Medulla oblongata (tissue), 1 donor: ENCODE measurements around the gene PCGF3.
"Not testable (repeated sequence)": the region's sequence is repeated elsewhere in the genome, so short reads cannot be mapped to it uniquely, and the experiment has no call there.

Experiments
- DNase-seq: peaks from one replicate; pipeline ENCODE4 v3.0.0-alpha.2; 2015; ENCODE audit errors: extremely low spot score

Gene PCGF3

GRCh38 chr4:763922-764321 is 58.3 kb downstream of the PCGF3 start:
- no peak for DNase-seq

DNA sequence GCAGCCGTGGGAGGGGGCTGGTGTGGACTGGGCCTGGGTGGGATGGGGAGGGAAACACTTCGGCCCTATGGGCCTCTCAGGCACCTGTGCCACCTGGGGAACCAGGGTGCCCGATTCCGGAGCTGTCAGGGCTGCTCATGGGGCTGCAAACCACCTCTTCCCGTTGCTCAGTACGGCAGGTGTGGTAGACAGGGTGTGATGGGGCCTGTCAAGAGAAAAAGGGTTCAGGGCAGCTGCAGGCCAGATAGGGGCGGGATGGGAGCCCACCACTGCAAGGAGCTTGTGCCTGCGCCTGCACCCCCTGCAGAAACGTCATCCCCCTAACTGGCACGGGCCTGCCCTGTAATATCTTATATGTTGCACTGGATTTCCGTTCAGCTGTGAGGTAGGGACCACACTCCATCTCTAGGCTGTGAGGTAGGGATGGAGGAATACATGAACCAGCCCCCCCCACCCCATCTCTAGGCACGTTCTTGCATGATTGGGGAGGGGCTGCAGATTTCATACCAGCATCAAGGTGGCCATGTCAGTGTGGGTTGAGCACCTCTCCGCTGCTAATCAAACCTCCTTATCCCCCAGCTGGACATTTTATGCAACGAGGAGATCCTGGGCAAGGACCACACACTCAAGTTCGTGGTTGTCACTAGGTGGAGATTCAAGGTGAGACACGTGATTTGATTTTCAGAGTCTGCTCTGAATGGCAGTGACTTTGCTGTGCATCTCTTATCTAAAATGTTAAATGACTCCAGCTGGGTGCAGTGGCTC is 59.0 kb downstream of the PCGF3 start:
- no peak for DNase-seq

GRCh38 chr4:766152-766515 is 60.5 kb downstream of the PCGF3 start:
- DNase-seq = no peak

GRCh38 chr4:766559-767283 is 61.1 kb downstream of the PCGF3 start:
- no peak for DNase-seq

DNA sequence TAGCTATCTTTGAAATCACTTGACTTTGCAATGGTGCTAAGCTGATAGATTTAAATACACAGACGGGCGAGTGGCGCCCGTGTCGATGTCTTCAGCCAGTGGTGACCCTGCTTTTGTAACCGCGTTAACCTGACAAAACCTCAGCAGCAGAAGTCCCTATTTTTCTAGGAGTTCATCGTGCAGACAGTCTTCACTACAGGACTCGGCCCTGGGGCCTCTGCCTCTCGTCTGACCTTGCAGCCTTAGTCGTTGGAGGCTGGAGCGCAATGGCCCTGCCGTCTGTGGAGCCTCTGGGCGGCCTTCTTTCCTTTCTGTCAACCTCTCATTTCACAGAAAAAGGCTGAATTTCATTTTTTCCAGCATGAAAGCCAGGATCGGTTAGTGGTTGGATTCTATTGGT is 62.4 kb downstream of the PCGF3 start:
- no peak for DNase-seq

GRCh38 chr4:768995-769394 is 63.4 kb downstream of the PCGF3 start:
- peak; percentile 45 for DNase-seq

- no peak for DNase-seq
These were observed 63.9 kb downstream of the PCGF3 start for GRCh38 chr4:769511-769910.

DNA sequence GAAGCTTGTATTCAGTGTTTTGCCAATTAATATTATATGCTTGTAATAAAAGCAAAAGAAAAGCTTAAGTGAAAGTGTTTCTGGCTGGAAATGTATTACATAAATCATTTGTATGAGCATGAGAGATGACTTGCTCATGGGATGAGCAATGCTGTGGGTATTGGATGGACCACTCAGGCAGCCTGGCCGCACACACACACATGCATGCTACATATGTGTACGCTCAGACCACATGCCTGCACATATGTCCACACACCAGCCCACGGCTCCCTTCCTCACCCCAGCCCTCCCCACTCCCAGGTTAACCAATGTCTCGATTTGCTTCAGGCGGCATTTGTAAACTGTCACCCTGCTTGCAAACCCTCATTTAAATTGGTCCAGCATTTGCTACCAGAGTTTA is 64.4 kb downstream of the PCGF3 start:
- no peak for DNase-seq

DNA sequence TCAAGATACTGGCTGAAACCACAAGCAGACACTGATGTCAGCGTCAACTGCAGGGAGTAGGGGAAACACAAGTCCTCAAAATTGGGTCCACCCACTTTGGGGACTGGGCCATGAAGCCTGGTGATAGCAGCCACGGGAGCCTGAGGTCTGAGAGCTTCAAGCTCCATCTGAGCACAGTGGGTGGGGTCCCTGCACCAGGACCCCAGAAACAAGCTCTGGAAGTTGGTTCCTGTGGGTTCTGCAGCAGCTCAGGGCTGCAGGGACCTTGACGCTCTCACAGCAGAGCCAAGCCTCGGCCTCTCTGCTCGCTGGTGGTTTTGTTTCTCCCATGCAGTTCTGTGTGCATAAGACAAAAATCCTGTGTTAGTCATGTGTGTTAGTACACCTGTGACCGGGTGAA is 65.8 kb downstream of the PCGF3 start:
- DNase-seq = no peak

- no peak for DNase-seq
These were observed 66.5 kb downstream of the PCGF3 start for GRCh38 chr4:772118-772517.

- DNase-seq = no peak
These were observed 67.1 kb downstream of the PCGF3 start for GRCh38 chr4:772776-773175.

DNA sequence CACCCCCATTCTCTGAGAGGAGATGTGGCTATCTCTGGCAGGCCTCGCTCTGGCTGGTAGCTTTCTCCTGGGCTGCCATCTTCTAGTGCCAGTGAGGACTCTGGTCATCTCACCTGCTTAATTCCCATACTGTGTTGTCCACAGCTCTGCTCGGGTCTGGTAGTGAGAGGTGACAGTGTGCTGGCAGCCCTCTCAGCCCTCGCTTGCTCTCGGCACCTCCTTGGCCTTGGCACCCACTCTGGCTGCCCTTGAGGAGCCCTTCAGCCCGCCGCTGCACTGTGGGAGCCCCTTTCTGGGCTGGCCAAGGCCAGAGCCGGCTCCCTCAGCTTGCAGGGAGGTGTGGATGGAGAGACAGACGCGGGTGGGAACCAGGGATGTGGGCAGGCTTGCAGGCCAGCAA is 67.6 kb downstream of the PCGF3 start:
- DNase-seq = no peak

DNA sequence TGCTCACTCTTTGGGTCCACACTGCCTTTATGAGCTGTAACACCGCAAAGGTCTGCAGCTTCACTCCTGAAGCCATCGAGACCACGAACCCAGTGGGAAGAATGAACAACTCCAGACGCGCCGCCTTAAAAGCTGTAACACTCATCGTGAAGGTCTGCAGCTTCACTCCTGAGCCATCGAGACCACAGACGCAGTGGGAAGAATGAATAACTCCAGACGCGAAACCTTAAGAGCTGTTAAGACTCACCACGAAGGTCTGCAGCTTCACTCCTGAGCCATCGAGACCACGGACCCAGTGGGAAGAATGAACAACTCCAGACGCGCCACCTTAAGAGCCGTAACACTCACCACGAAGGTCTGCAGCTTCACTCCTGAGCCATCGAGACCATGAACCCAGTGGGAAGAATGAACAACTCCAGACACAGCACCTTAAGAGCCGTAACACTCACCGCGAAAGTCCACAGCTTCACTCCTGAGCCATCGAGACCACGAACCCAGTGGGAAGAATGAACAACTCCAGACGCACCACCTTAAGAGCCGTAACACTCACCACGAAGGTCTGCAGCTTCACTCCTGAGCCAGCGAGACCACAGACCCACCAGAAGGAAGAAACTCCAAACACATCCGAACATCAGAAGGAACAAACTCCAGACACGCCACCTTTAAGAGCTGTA is 68.9 kb downstream of the PCGF3 start:
- DNase-seq = not testable (repeated sequence)

GRCh38 chr4:775485-775884 is 69.9 kb downstream of the PCGF3 start:
- DNase-seq = not testable (repeated sequence)

GRCh38 chr4:776743-777441 is 71.3 kb downstream of the PCGF3 start:
- no peak for DNase-seq

DNA sequence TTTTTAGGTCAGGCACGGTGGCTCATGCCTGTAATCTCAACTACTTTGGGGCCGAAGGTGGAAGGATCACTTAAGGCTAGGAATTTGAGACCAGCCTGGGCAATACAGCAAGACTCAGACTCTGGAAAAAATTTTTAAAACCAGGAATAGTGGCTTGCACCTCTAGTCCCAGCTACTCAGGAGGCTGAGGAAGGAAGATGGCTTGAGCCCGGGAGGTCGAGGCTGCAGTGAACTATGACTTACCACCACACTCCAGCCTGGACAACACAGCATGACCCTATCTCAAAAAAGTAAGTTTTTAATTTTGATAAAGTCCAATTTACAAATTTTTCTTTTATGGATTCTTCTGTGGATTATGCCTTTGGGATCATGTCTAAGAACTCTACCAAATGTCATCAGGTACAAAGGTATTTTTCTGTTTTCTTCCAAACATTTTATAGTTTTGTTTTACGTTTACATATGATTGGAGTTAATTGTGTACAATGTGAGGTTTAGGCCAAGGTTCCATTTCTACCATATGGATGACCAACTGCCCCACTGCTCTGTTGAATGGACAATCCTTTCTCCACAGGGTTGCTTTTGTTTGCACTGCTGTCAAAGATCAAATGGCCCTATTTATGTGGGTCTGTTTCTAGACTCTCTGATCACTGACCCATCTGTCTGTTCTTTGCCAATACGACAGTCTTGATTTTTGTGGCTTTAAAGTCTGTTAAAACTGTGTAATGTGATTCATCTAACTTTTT is 72.1 kb downstream of the PCGF3 start:
- peak; percentile 62 for DNase-seq

DNA sequence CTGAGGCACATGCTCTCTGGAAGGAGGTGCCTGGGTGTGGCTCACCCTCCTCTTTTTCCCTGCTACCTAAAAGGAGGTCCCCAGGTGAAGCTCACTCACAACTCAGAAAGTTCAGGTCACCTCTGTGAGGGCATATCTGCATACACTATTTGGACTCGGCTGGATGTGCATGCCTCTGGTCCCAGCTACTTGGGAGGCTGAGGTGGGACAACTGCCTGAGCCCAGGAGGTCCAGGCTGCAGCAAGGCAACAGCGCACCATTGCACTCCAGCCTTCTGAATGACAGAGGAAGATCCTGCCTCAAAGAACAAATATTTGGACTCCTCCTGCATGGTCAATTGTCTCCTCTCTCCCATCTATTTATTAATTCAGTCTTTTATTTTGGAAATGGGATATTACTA is 73.9 kb downstream of the PCGF3 start:
- no peak for DNase-seq

DNA sequence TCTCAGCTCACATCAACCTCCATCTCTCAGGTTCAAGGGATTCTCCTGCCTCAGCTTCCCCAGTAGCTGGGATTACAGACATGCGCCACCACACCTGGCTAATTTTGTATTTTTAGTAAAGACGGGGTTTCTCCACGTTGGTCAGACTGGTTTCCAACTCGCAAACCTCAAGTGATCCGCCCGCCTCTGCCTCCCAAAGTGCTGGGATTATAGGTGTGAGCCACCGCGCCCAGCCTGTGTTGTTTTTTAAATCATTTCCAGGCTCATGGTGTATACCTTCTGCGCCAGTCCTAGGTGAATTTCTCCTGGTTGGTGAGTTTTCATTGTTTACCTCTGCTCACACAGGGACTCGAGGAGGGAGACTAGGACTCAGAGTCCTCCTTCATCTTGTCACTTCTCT is 74.6 kb downstream of the PCGF3 start:
- not testable (repeated sequence) for DNase-seq

GRCh38 chr4:780716-781492 is 75.3 kb downstream of the PCGF3 start:
- no peak for DNase-seq

GRCh38 chr4:781493-782216 is 76.0 kb downstream of the PCGF3 start:
- DNase-seq = peak; percentile 100
